ENCODE data around the gene FLNB. TPM values are rescaled to one million over a fixed set of nuclear protein-coding genes. Genes with fewer than 3 reads are reported as not detected.

The FLNB gene
- total RNA-seq, 1 donor from 2014 or later = 40.4 TPM

DNA sequence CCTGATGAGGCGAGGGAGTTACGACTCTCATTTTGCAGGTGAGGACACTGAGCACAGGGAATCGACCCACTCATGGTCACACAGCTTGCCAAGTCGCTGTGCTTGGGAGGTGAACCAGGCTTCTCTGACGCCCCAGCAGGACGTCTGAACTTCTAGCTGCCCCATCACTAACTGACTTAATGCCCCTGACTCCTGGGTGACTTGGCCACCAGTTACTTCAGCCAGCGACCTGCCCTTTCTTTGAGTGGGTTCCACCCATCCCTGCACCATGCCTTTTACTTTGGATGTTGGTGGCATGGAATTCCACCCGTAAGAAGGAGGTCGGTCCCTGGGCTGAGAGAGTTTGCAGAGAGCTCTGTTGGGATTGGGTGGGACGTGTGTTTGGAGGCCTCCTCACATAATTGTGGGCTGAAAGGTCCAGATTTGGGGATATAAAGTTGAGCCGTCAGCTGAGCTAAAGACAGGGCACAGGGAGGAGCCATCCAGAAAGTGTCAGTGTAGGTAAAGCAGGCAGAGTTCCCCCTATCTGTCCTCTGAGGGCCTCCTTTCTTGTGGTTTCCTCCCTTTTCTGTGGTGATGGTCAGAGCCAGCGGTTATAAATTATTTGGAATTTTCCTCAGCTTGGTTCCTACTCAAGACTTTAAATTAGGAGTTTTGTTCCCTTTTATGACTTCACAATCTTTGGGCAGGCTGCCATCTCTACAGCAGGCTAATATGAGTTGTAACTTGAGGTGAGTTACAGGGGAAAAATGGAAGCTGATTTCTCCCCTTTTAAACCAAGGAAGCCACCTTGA lies 55.0 kb downstream of the FLNB start:
- peaks cover 49% of the 10 kb centered on the region for H3K4me1 Mint-ChIP-seq
- no peak overlapping the region for H3K4me3 Mint-ChIP-seq
- no peak for DNase-seq (ENCODE audit: low read depth, low spot score)
- no peaks in the 10 kb centered on the region for H3K36me3 Mint-ChIP-seq (ENCODE audit: low read depth)
- H3K27ac Mint-ChIP-seq (ENCODE audit: unreplicated experiment) = peak overlapping the region; percentile 35
- H3K27me3 Mint-ChIP-seq (ENCODE audit: low read depth) = no peaks in the 10 kb centered on the region
- TF ChIP-seq, protein P1, sequence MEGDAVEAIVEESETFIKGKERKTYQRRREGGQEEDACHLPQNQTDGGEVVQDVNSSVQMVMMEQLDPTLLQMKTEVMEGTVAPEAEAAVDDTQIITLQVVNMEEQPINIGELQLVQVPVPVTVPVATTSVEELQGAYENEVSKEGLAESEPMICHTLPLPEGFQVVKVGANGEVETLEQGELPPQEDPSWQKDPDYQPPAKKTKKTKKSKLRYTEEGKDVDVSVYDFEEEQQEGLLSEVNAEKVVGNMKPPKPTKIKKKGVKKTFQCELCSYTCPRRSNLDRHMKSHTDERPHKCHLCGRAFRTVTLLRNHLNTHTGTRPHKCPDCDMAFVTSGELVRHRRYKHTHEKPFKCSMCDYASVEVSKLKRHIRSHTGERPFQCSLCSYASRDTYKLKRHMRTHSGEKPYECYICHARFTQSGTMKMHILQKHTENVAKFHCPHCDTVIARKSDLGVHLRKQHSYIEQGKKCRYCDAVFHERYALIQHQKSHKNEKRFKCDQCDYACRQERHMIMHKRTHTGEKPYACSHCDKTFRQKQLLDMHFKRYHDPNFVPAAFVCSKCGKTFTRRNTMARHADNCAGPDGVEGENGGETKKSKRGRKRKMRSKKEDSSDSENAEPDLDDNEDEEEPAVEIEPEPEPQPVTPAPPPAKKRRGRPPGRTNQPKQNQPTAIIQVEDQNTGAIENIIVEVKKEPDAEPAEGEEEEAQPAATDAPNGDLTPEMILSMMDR (conservative IDR thresholded peaks at IDR 0.05) = no peak
- H3K9me3 Mint-ChIP-seq = no peaks in the 10 kb centered on the region

DNA sequence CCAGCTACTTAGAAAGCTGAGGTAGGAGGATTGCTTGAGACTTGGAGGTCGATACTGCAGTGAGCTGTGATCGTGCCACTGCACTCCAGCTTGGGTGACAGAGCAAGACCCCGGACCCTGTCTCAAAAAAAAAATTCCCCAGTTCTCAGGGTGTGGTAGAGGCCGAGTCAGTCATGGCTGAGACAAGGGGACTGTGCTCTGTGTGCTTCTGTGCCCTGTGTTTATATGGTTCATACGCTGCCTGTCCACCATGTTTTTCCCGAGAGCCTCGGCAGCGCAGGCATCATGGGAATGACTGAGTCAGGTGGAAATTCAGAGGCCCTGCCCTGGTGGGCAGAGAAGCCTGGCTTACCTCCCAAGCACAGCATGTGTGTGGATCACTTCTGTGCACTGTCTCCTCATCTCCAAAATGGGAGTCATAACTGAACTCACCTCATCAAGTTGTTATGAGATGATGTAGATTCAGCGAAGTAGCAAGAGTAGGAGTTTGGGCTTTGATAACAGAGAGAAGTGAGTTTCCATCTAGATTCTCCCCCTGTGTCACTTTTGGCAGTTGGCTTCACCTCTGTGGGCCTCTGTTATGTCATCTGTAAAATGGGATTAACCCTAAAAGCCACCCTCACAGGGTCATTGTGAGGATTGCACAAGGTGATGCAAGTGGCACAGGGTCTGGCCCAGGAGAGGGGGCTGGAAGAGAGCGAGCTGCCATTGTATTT lies 56.9 kb downstream of the FLNB start:
- Mint-ChIP-seq H3K27me3 (ENCODE audit: low read depth) (no peaks in the 10 kb centered on the region), H3K27ac (ENCODE audit: unreplicated experiment) (peak overlapping the region; percentile 19), H3K4me3 (no peak overlapping the region), H3K36me3 (ENCODE audit: low read depth) (no peaks in the 10 kb centered on the region), H3K4me1 (peaks cover 45% of the 10 kb centered on the region), H3K9me3 (no peaks in the 10 kb centered on the region)
- TF ChIP-seq, protein P1 (conservative IDR thresholded peaks at IDR 0.05) = no peak
- DNase-seq (ENCODE audit: low read depth, low spot score) = no peak

DNA sequence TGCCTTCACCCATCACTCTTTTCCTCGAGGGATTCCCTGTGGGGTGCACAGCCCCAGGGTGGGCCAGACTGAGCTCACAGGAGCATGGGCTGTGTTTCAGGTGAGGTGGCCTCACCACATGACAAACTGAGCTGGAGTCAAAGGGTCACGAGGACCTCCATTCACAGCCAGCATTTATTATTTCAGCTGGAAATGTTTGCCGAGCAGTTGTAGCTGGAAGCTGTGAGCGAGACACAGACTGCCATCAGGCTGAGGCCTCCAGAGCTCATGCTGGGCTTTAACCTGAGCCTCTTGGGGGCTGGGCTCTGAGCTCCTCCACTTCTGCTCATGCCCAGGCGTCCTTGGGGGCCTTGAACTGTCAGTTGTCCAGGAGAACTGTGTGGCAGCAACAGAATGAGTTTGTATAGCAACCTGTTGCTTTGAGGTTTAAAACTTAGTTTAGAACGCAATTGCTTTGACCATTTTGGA lies 57.5 kb downstream of the FLNB start:
- Mint-ChIP-seq H3K4me1 (peaks cover 45% of the 10 kb centered on the region), H3K9me3 (no peaks in the 10 kb centered on the region)

DNA sequence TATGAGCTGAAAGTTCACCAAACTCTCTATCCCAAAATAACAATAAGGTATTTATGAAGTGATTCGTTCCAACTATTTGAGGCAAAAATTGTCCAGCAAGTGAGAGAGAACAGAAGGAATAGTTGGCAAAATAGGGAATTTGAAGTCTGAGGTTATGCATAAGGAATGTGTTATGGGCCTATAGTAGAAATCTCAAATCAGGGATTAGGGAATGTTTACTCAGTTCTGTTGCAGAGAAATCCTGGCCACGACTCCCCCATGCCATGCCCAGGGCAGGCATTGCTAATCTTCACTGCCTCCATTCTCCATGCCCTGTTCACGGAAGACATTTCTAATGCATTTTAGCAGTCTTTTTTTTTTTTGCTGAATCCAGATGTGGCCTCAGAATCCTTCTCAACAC lies 58.6 kb downstream of the FLNB start:
- H3K9me3 Mint-ChIP-seq = no peaks in the 10 kb centered on the region
- no peak overlapping the region for H3K4me3 Mint-ChIP-seq
- no peaks in the 10 kb centered on the region for H3K27me3 Mint-ChIP-seq (ENCODE audit: low read depth)
- TF ChIP-seq, protein P1 (conservative IDR thresholded peaks at IDR 0.05) = no peak
- no peak for DNase-seq (ENCODE audit: low read depth, low spot score)
- H3K36me3 Mint-ChIP-seq (ENCODE audit: low read depth) = no peaks in the 10 kb centered on the region
- peaks cover 48% of the 10 kb centered on the region for H3K4me1 Mint-ChIP-seq
- H3K27ac Mint-ChIP-seq (ENCODE audit: unreplicated experiment) = no peak overlapping the region

More for the DNA sequence above, 57.5 kb downstream of the FLNB start:
- Mint-ChIP-seq H3K27ac (ENCODE audit: unreplicated experiment) (no peak overlapping the region), H3K27me3 (ENCODE audit: low read depth) (no peaks in the 10 kb centered on the region), H3K36me3 (ENCODE audit: low read depth) (no peaks in the 10 kb centered on the region), H3K4me3 (no peak overlapping the region)
- no peak for DNase-seq (ENCODE audit: low read depth, low spot score)
- TF ChIP-seq, protein P1 (conservative IDR thresholded peaks at IDR 0.05) = no peak

DNA sequence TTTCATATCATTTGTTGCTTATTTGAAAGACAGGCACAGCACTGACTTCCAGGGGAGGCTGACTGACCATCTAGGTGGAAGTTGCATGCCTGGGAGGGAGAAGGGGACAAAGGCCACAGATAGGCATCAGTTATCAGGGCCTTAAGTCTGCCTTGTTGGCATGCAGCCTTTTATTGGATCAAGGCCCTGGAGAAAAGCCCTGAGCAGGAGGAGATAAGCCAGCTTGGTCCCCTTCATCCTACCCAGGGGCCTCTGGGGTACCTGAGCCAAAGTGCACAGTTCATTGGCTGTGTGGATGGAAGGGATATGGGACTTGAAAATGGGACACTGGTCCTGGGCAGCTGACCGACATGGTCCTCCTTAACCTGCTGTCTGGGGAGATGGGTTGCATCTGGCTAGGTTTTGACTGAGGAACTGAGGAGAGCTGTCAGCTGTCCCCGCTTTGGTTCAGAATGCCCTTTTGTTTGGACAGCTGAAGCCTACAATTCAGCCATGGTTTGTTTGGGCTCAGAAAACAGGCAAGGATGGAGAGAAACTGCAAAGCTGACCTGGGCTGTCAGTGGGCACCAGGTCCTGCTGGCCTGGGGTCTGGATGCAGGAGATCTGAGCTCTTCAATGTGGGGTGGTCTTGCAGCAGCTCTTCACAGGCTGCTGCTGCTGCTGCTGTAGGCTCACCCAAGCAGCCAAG lies 60.0 kb downstream of the FLNB start:
- Mint-ChIP-seq H3K9me3 (no peaks in the 10 kb centered on the region), H3K4me3 (no peak overlapping the region), H3K36me3 (ENCODE audit: low read depth) (no peaks in the 10 kb centered on the region), H3K27ac (ENCODE audit: unreplicated experiment) (no peak overlapping the region), H3K27me3 (ENCODE audit: low read depth) (no peaks in the 10 kb centered on the region), H3K4me1 (peaks cover 38% of the 10 kb centered on the region)
- DNase-seq (ENCODE audit: low read depth, low spot score) = no peak
- TF ChIP-seq, protein P1 (conservative IDR thresholded peaks at IDR 0.05) = no peak

Measured in neural crest cell (in vitro differentiated cells).